ENCODE measurements around the gene GOLGA8F.
"Not testable (repeated sequence)": the region's sequence is repeated elsewhere in the genome, so short reads cannot be mapped to it uniquely, and the experiment has no call there.

Gene GOLGA8F

GRCh38 chr15:28378364-28378763 is at the start of gene GOLGA8F:
Gene GOLGA8F, plus strand, starts transcription at chr15:28378664. Its CDS starts 98 bp downstream, at chr15:28378762.
- DNase-seq, result not testable (repeated sequence)

GRCh38 chr15:28357984-28358383 is 20.5 kb upstream of the GOLGA8F start, which contains the start of gene GOLGA6L24:
Gene GOLGA6L24, minus strand, starts transcription at chr15:28358084. Its CDS starts 61 bp downstream, at chr15:28358023.
- DNase-seq, result not testable (repeated sequence)

- DNase-seq, result not testable (repeated sequence)
Observed at GRCh38 chr15:28365502-28365901, 13.0 kb upstream of the GOLGA8F start.

GRCh38 chr15:28380053-28380452 is 1.6 kb downstream of the GOLGA8F start:
- not testable (repeated sequence) for DNase-seq

- DNase-seq, result not testable (repeated sequence)
Observed at GRCh38 chr15:28396022-28396421, 17.6 kb downstream of the GOLGA8F start.

- DNase-seq, result not testable (repeated sequence)
Observed at GRCh38 chr15:28402774-28403435, 24.4 kb downstream of the GOLGA8F start.

GRCh38 chr15:28420470-28420869 is 42.0 kb downstream of the GOLGA8F start:
- DNase-seq, result not testable (repeated sequence)

GRCh38 chr15:28435594-28435993 is 57.1 kb downstream of the GOLGA8F start:
- DNase-seq, result not testable (repeated sequence)
